SKM-1 (cell line): ENCODE measurements around the gene DACT2.
"Not testable (repeated sequence)": the region's sequence is repeated elsewhere in the genome, so short reads cannot be mapped to it uniquely, and the experiment has no call there.

Source experiments
- DNase-seq: peaks from one replicate; lab custom pipeline; 2025; ENCODE audit not compliant: unreplicated experiment; lab: John Stamatoyannopoulos, UW

DACT2 gene, protein sequence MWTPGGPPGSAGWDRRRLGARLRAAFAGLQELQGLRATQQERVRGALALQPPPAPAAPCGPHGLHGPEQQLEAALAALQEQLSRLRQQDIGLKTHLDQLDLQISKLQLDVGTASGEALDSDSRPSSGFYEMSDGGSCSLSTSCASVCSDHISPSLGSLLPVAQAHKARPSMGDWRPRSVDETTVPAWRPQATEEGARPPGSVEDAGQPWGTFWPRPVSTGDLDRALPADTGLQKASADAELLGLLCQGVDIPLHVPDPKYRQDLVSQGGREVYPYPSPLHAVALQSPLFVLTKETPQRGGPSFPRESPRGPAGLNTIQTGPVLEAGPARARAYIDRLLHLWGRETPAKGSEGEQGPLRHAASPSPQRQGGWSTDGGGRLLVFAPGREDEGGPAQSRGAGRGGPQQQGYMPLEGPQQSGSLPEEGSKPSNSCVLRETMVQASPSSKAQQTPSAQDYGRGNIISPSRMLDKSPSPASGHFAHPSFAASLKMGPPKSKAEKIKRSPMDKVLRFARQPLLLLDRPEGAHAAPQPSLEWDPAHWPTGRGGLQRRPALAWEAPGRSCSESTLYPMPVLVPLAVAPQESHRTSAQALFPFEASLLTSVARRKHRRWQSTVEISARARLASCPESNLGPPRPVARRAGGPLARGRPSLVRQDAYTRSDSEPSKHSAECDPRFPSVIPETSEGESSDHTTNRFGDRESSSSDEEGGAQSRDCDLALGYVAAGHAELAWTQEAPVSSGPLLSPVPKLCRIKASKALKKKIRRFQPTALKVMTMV

DNA sequence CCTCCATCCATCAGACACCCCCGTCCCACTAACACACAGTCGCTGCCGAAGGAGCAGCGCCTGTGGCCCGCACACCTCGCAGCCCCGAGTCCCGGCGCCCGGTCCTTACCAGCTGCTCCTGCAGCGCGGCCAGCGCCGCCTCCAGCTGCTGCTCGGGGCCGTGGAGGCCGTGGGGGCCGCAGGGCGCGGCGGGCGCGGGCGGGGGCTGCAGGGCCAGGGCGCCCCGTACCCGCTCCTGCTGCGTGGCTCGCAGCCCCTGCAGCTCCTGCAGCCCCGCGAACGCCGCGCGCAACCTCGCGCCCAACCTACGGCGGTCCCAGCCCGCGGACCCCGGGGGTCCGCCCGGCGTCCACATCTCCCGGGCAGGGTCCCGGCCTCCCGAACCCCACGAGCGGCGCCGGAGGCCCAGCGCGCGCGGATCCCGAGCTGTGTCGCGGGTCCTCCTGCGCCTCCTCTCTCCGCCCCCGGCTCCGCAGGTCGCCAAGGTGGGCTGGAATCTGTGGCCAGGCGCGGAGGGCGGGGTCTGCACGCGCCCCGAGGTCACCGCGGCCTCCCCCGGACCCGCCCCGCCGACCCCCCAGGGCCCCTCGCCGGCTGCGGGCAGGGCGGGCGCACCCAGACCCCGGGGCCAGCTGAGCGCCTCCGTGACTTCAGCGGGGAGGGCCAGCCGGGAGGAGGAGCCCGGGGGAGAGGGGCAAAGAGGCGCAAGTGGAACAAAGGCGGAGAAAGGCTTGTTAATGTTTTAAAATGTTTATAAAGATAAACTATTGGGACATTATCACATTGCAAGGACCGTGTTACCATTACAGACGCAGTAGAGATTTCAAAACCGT lies at the start of gene DACT2:
DACT2 (minus strand) TSS at position 499 of the 833 bp plus-strand sequence; CDS start at position 355, 144 bp downstream.
- no peak for DNase-seq

DNA sequence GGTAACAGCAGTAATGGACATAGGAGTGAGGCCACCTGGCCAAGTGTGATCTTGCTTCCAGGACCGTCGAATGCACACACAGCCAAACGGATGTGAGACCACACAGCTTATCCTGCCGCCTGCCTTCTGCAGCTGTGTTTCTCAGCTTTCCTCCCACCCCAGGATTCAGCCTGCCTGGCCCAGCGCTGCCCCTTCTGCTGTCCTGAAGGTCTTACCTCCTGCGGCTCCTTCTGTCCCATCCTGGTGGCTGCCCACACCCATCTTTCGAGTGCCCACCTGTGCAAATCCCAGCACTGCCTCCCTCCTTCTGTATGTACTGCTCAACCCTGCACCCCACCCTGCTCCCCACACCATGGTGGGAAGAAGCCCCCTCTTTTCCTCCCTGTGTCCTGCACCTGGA lies 49.4 kb upstream of the DACT2 start:
- DNase-seq = no peak

DNA sequence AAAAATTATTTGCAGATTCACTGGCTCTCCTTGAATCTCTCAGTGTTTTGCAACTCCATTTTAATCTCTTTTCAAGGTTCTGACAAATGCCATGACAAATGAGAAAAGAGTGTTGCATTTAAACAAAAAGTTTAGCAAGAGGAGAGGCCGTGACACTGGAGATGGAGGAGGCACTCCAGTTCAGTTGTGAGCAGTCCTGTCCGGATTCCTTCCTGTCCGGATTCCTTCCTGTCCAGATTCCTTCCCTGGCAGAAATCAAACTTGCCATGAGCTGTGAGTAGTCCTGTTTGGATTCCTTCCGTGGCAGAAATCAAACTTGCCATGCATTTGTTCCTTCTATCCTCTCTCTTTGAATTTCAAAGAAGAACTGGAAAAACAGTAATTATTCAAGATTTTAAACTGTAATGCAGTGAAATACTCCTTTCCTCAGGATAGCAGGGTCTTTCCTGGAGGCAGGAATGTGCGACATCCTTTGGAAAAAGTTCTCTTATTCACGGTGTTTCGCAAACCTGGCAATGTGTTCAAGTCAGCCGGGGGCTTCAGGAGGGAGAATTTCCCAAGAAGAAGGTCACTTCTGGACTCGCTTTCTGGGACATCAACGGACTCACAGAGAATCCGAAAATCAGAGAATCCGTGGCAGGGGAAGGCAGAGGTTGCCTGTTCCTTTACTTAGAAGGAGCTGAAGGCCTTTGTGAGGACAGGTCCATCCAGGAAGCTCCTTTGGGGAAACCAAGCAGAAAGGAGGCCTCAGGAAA lies 48.7 kb upstream of the DACT2 start:
- DNase-seq = no peak

DNA sequence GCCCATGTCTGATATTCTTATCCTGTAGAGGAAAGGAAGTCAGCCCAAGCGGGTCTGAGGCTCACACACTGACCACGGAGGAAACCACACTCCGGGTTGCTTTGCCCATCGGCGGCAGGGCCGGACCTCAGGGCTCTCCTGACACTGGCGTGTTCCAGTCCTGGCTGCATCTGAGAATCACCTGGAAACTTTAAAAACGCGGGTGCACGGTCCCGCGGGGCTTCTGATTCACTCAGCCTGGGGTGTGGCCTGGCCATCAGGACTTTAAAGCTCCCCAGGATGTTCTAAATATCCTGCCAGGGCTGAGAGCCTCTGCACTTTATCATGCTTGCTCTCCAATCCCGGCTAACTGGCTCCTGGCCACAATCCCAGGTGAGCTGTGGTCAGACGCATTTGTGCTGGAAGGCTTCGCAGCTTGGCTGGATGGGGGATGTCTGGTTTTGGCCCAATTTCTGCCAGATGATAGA lies 47.7 kb upstream of the DACT2 start:
- DNase-seq = no peak

DNA sequence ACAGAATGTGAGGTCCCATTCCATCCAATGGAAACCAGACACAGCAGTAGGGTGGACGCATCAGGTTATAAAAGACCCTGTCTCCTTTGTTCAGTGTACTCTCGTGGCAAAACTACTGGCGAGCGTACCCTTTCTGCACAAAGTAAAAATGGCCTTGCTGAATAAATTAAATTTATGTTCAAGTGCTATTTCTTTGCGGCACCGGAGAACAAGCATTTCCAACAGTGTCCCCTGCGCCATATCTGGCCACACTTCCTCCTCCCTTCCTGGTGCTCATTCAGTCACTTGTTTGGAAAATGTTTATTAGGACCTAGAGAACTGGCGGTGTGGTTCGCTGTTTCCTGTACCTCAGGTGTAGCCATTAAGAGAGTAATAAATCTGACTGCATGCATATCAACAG lies 46.9 kb upstream of the DACT2 start:
- DNase-seq = no peak

DNA sequence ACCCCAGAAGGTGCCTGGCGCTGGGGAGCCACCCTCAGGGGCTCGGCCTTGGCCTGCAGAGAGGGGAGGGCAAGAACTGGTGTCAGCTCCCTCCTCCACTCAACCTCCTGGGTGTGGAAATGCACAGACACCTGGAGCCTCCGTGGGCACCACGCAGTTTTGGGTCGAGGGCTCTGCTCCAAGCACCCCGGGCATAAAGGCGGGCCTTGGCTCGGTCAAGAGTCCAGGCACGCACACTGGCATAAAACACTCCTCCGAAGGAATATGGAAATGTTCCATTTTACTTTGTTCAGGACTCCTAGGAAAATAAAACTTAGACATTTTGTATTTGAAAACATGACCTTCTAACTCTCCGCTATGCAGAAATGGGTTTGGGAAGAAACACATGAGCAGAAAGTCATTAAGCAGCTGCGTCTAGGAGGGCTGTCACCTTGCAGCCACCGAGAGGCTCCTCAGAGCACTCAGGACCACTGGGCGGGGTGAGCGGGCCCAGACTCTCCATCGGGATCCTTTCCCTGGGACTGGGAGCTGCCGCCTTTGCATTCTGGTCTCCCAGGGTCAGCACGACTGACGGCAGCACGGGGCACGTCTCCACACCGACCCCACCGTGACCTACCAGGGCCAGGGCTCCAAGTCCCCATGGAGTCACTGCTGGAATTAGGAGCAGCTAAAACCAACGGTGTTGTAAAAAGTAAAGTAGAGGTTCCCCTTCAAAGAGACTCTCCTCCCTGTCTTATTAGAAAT lies 46.0 kb upstream of the DACT2 start:
- DNase-seq = no peak

DNA sequence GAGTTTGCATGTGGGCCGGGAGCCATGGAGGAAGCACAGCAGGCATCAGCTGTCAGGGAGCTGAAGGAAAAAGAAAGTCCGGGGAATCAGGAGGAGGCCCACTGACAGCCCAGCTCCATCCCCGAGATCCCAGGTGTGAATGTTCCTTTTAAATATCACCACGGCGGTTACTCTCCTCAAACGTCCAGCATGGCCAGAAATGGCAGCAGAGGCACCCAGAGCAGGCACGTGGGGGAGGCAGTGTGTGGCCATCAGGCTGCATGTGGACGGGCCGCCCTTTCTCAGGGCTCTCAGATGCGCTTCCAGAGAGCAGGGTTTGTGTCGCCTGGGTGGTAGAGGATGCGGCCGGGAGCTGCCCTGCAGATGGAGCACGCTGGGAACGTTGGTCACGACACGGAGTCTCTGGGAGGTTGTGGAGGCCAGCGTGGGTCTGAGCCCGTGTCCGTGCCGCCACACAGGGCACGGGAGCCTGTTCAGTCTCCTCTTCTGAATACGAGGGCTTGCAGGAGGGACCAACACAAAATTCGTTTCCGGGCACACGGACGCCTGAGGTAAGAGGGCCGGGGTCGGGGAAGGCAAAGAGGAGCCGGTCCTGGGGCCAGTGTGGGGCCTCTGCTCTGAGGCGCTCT lies 45.3 kb upstream of the DACT2 start:
- DNase-seq = no peak

DNA sequence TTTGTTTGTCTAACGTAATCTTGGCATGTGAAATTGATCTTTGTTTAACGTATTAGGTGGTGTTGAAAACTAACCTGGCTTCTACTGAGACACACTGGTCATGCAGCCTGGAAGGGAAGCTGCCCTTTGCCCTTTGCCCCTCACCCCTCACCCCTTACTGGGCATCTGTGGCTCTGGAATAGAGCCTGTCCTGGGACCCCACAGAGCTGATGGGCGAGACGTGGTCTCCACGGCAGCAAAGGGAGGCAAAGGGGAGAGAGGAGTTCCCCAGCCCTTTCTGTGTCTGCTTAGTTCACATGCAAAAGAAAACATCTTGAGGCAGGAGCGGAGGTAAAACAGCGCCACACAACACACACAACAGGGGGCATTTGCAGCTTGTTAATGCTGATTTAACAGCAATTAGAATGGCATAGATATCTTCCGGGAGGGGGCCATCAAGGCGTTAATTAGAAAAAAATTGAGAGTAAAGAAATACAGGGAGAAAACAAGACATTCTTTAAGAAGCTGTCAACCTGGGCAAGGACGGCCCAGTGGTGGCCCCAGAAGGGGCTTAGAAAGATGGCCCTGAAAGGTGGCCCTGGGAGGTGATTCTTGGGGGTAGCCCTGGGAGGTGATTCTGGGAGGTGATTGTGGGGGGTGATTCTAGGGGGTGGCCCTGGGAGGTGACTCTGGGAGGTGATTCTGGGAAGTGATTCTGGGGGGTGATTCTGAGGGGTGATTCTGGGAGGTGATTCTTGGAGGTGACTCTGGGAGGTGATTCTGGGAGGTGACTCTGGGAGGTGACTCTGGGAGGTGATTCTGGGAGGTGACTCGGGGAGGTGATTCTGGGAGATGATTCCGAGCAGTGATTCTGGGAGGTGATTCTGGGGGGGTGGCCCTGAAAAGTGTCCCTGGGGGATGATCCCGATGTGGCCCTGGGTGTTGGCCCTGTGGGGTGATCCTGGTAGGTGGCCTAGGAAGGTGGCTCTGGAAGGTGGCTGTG lies 44.5 kb upstream of the DACT2 start:
- no peak for DNase-seq

DNA sequence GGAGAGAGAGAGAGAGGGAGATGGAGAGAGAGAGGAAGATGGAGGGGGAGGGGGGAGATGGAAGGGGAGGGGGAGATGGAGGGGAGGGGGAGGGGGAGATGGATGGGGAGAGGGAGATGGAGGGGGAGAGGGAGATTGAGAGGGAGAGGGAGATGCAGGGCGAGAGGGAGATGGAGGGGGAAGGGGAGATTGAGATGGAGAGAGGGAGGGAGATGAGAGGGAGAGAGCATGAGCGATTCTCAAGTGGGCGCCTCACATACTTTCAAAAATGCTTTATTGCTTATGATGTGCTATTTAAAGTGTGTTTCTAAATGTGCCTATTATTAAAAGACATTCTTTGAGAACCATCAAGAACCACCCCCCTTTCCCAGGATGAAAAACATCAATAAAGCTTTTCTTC lies 43.7 kb upstream of the DACT2 start:
- DNase-seq = no peak

DNA sequence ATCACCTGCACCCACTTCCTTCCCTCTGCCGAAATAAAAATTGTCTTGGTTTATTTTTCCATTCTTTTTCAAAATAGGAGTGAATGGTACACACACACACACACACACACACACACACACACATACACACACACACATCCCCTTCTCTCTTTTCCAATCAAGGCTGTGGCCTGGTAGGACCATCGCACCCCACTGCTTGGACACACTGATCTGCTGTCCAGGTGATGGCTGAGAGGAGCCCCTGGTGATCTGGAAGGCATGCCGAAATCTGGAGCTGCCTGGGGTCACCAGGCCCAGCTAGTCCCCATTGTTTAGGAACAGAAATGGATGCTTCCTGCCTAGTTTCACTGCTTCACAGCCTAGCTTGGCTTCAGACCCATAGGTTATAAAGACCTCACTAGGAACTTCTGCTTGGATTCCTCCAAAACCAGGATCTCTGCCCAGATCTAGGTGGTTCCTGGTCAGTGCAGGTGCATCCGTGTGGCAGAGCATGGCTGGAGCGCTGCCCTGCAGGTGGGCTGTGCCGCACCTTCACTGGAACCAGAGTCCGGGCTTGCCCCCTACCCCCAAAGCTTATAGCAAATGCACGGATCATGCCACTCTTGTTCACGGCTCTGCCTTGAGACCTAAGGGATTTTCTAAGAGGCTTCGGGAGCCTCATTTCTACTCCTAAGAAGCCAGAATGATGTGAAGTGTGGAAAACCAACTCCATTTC lies 42.9 kb upstream of the DACT2 start:
- no peak for DNase-seq

DNA sequence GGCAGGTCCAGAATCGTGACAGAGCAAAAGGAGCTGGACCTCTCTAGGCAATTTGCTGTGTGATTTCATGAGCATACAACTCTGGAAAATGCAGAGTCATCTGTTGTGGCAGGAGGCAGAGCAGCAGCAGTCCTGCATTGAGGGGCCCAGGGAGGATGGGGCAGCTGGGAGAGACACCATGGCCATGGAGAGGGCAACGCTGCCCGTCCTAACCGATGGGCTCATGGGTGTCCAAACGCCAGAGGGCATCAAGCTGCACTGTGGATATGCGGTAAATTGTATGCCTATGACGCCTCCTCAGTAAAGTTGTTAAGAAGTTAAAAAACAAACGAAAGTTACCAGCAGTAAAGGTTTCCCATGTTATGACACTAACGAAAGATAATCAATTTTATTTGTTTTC lies 42.2 kb upstream of the DACT2 start:
- no peak for DNase-seq

DNA sequence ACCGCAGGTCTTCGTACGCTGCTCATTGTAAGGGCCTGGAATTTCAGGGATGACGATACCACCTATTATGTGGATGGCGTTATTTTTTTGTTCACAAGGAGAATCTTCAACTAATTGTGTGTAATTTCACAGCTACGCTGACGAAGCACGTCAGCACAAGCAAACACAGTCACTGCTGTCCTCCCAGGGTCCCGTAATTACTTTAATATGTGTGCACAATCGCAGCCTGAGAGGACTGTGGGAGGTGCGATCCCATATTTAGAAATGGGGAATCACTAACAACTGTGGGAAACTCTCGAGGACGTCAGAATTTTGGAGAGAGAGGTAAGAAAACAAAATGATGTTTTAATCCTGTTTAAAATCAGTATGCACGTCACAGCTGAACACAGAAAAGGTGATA lies 40.2 kb upstream of the DACT2 start:
- DNase-seq = no peak

DNA sequence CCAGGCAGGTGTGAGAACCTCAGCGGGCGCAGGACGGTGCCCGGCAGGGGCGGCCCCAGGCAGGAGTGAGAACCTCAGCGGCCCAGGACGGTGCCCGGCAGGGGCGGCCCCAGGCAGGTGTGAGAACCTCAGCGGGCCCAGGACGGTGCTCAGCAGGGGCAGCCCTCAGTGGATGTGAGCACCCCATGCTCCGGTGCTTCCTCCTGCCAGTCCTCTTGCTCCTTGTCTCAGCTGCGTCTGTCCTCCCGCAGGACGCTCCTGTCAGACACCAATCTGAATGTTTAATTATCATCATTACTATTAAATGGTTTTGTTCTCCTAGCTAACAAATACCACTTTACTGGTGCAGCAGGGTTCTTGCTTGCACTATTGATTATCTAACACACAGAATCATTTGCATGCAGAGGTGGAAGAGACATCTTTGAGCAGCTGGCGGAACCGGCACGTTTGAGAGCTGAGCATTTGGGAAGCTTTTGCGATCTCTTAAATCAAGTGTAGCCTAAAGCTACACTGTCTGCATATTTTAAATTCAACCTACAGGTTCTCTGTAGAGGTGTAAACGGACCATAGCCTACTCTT lies 39.4 kb upstream of the DACT2 start:
- DNase-seq = no peak

DNA sequence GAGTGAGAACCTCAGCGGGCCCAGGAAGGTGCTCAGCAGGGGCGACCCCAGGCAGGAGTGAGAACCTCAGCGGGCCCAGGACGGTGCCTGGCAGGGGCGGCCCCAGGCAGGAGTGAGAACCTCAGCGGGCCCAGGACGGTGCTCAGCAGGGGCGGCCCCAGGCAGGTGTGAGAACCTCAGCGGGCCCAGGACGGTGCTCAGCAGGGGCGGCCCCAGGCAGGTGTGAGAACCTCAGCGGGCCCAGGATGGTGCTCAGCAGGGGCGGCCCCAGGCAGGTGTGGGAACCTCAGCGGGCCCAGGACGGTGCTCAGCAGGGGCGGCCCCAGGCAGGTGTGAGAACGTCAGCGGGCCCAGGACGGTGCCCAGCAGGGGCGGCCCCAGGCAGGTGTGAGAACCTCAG lies 37.3 kb upstream of the DACT2 start:
- DNase-seq = not testable (repeated sequence)

DNA sequence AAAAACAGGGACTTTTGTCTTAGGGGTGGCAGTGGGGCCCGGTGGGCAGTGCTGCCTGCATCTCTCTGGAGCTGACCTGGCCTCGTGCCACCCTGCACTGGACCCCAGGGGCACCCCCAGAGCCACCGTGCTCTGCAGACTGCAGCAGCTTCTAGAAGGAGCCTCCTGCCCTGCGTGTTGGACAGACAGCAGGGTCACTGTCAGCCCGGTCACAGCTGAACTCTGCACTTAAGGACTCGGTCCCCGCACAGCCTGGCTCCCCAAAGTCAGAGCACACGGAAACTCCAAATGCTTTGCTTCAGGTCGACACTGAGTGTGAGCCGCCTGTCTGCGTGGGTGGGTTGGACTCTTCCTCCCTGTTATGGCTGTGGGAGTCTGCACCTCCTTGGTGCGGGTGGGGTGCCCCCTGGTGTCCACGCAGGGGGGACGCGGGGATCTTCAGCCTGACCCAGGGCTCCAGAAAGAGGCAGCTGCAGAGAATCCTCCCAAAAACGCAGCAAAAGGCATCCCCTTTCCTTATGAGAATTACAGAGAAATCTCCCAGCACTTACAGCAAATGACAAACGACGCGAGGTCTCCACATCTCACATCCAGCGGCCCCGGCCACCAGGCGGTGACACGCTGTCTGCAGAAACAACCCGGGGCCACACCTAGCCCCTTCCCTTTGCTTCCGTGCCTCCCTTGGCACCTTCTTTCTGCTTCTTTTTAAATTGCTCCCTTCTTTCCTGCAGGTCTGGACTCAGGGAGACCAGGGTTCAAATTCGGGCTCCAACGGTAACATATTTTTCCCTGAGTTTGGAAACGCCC lies 36.3 kb upstream of the DACT2 start:
- no peak for DNase-seq

DNA sequence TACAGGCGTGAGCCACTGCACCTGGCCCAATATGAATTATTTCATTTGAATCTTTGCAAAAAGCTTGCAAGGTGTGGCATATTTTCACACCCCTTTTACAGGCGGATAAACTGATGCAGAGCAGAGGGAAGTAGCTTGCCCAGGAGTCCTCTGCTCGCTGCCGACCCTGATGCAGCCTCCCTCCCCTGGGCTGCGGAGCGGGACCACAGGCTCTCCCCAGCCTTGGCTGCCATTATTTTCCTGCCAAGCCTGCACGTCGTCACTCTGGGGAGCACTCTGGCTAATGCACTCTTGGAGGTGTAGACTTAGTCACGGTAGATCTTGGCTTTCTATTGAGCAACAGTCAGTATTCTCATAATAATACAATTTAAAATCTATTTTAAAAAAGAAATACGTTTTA lies 34.8 kb upstream of the DACT2 start:
- DNase-seq = no peak

DNA sequence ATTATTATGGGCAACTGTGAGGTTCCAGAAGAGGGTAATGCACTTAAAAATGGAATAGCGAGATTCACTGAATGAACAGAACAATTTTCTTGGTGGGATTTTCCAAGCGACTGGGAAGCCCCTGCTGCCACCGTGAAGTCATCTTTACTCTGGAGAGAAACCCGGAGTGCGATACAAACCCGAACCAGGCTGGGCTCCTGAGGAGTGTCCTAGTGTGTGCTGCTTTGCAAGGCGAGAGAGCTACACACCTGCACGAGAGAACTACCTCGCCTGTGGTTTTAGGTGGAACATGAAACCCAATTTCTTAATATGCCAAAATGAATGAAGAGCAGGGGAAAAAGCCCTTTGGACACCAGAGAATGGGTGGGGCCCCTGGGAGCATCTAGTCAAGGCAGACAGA lies 33.5 kb upstream of the DACT2 start:
- no peak for DNase-seq
